Activated CD4-positive, alpha-beta T cell treated with anti-CD3 and anti-CD28 coated beads for 4 hours (primary cell): ENCODE measurements around the gene ZBTB38.

Experiments
- DNase-seq, 2 donors: peaks; one replicate each; pipeline ENCODE4 v3.0.0-alpha.2; 2020

ZBTB38 gene

DNA sequence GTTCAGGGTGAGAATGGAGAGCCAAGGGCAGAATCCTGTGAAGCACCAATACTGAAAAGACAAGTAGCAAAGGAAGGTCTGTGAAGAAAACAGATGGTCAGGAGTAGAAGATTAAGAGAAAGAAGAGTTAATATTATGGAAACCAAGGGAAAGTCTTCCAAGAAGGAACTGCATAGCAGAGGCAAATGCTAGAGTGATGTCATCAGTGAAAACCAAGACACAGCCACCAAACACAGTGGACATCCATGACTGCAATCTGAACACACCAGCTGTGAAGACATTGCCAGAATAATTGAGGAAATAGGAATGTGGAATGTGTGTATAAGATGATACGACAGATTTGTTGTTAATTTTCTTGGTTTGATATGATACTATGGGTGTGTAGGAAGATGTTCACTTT, 26.8 kb upstream of the ZBTB38 start:
- DNase-seq = no peak

DNA sequence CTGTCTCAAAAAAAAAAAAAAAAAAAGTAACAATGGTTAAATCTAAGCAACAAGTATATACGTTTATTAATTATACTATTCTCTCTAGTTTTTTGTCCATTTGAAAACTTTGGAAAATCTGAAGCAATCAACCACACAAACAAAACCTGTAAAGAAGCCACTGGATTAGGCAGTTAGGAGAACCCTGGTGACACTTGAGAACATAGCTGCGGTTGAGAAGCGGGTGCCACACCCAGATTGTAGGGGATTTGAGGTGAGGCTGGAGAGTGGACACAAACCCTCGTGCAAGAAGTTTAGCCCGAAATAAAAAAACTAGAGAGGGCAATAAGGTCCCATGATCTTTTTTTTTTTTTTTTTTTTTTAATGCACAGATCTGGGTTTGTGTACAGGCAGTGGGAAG, 25.9 kb upstream of the ZBTB38 start:
- DNase-seq = no peak

DNA sequence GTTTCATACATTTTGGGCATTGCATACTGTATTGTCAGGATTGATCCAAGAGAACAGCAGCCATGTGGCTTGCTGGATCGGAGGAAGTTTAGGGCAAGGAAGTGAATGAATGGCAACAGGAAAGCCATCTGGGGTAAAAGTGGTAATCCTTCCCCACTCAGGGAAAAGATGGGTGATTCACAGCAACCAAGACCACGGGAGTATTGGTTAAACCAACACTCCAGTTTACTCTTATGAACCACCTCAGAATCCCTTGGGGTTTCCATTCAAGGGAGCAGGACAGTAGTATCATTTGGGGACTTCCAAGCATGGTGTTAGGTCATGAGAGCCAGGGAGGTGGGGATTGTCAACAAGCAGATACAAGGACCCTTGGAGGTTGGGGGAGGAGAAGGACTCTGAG, 25.2 kb upstream of the ZBTB38 start:
- no peak for DNase-seq

DNA sequence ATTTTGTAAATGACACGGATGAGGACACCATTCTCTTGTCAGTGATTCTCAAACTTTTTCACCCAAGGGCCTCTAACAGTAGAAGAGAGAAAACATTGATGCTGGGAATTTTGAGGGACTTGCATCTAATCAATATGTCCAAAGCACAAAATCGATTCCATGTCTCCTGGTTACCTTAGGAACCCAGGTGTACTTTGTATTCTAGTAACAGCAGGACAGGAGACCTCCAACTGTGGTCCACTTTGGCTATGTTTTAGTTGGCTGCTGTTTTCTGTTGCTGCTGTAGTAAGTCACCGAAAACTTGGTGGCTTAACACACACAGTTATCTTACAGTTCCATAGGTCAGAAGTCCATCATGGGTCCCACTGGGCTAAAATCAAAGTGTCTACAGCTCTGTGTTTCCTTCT, 24.4 kb upstream of the ZBTB38 start:
- no peak for DNase-seq

DNA sequence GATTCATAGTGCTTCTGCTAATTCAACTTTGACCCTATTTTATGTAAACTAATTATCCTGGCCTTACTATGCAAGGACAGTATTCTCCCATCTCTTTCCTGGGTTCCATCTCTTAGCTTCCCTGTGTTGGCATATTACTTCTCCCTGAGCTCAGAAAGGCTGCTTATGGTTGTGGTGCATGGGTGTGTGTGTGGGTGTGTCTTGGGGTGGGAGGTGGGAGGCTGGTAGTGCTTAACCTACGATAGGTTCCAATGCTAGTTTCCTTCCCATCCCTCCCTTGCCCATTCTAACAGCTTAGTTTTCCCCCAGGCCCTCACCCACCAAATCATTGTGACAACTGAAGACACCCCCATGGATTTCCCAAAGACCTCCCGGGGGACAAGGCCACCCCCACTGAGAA, 22.8 kb upstream of the ZBTB38 start:
- DNase-seq = no peak

DNA sequence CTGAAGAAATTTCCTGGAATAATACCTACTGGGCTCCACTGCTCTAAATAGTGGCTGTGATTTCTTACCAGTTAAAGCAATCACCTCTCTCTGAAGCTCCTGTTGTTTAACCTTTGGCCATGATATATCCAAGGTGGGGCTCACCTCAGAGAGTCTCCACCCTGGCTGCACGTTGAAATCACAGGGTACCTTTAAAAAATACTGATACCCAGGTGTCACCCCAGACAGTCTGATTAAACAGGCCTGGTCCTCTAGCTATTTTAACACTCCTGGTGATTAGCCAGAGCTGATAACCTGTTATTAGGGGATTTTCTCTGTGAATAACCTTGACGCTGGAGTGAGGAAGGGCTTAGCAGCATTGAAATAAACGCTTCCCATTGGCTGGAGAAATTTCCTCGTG, 22.3 kb upstream of the ZBTB38 start:
- no peak for DNase-seq

DNA sequence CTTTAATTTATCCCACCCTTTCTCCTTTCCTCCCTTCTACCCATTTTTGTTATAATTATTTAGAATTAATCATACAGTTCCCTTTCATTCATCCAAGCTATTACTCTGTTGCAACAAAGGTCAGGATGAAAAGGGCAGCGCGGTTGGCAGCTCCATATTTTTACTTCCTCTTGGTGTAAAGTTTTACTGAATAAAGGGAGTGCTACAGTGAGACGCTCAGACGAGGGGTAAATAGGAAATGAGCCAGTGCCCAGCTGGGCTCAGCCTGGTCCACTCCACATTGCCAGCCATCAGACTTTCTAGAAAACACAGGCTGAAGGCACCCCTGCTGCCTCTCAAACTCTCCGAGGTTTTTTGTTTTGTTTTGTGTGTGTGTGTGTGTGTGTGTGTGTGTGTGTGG, 21.9 kb upstream of the ZBTB38 start:
- DNase-seq = no peak

DNA sequence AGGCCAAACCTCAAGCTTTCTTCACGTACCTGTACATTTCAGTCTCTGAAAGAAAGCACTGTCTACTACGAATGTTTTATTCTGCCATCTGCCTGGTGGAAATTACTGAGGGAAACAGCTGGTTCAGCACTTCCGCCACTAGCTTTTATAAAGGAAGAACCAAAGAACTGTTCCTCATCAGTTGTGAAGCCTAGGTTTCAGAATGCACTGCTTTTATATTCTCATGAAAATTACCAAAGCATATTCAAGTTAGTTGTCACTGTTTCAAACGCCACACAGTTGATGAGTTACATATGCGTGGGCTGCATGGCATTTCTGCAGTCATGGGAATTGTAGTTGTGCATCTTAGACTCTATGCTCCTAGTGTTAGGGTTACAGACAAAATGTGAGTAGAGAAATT, 21.5 kb upstream of the ZBTB38 start:
- no peak for DNase-seq

DNA sequence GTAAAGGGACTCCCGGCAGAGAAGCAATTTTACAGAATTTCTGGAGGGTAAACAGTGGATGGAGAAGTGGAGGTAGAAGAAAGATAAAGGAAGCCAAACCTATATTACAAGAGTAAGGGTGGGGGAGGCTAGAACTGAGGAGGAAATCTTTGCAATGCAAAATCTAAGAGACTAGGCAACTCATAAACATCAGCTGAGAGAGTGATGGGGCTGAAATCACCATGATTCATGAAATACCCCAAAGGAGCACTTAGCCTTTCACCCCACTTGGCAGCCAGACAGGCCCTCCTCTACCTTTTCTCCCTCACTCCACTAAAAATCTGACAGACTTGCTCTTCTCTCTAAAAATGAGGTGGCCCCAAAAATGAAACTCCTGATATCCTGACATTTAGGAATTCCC, 19.5 kb upstream of the ZBTB38 start:
- no peak for DNase-seq

DNA sequence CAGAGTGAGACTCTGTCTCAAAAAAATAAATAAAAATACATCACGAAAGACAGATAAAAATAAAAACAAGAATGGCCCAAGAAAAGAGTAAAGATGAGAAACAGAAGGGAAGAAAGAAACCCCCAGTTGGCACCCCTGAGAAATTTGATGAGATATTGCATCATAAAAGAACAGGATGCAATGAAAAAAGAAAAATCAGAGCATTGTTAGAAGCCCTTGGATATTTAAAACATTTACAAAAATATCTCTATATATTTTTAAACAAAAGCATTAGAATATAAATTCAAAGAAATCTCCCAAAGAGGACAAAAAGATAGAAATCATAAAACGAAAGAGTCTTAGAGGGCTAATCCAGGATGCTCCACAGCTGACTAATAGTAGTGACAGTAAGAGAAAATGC, 18.6 kb upstream of the ZBTB38 start:
- no peak for DNase-seq

DNA sequence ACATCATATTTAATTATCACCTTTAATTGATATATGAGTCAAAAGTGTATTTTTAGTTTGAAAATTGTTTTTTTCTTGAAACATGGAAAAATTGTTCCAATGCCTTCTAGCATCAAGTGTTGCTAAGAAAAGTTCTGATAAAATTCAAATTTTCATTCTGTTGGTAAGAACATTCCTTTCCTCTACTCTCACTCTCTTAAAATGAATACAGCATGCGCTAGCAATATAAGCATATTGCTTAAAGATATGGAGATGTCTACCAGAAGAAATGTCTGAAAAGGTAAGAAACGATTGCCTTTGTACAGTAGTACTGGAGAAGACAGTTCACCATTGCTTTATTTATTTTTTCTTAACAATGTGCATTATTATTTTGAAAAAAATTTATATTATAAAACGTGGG, 17.6 kb upstream of the ZBTB38 start:
- no peak for DNase-seq

DNA sequence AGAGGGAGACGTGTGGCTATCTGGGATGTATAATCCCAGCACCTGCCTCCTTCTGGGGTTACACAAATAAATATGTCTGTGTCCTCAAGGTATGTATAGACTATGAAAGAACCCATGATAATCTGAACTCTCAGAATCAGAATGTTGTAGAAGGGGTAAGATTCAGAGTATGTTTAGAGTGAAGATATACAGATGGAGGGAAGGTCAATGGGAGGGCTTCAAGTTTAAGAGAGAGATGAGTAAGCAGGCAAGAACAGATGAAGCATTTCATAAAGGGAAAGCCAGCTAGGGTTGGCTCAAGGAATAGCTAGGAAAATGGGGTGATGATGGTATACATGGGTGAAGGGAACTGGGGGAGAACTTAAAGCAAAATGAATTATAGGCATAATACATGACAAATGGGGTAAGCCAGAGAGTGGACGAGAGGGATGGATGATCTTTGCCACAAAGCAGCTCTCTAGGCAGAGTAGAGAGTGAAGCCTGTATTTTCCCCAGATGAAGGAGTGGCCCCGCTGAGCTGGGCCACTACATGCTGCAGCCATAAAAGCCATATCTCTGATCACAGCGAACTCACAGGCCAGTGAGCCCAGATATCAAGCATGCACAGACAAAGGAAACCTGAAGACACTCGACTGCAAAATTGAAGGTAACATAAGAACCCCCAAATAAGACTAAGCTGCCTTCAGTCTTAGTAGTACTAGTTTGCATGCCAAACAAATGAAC, 15.9 kb upstream of the ZBTB38 start:
- no peak for DNase-seq

DNA sequence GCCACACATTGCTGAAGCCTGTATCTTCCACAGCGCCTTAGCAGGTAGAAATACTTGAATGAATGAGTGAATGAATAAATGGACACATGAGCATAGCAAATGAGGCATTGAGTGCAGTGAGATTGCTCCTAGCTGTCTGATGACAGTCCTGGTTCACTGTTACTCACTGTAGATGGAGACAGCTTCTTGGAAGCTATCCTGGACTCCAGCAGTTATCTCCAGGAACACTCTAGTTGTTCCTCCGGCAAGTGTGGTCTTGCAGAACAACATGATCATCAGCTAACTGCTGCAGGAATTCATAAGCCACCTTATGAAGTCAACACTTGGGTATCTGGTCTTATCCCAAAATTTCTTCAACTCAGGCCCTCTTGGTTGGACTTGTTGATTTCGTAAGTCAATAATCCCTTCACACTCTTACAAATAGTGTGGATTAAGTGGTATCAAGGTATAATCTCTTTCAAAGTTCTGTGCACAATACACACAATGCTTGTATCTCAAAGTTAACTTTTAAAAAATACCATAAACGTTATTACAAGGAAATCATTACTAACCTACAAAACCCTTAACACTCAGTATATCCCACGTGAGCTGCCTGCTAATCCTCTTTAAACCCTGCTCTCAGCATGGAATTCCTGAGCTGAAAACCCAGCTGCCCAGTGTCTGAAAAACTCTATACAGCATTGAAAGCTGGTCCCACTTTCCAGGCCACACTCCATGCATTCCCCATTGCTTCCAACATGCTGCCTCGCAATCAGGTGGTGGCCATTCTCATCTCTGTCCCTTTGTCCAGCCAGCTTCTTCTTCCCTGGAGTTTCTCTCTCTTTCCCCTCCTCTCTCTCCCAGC, 14.4 kb upstream of the ZBTB38 start:
- no peak for DNase-seq

DNA sequence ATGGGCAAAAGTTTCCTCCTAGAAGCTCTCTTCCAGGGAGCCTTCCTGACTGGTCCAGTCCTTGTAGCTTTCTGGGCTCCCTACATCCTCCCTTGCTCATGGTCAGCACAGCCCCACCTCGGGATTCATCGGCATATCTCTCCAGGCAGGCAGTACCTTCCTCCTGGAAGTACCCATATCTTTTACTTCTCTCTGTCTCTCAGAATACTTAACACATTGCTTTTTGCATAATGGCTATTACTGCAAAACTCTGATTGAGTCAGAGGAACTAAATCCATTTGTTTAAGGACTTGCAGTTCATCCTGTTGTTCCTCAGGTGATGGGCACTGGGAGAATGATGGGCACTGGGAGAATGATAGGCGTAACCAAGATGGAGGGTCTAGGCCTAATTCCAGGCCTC, 13.8 kb upstream of the ZBTB38 start:
- no peak for DNase-seq

DNA sequence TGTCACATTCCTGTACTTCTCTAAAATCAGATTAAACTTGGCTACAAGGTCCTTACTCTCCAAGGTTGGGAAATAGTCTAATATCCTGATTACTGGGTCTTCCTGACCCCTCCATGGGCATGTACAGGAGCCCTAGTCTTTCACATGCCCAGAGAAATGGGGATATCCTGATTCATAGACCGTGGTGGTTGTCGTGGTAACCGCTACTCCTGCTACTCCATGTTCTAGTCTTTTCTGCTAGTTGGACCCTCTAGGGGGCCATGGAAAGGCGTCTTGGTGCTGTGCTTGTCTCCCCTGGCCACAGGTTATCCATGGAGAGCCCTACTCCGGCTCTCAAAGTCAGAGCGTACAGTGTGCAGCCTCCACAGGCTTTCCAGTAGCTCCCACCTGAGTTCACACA, 13.1 kb upstream of the ZBTB38 start:
- no peak for DNase-seq

DNA sequence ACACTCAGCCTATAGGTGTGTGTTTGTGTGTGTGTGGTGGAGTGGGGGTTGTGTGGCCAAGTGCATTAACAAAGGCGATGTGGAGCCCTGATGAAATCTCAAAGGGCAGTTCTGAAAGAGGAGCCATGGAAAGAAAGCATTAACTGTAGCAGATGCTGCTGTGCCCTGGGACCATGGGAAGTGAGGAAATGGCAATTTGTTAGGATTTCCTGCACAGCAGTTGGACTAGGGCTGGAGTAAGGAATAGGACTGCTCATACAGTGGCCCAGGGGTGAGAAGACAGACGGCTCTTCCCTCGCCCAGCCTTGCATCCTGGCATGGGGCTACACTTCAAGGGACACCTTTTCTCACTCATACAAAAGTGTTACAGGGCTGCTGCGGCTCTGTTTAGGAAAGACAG, 12.3 kb upstream of the ZBTB38 start:
- no peak for DNase-seq

DNA sequence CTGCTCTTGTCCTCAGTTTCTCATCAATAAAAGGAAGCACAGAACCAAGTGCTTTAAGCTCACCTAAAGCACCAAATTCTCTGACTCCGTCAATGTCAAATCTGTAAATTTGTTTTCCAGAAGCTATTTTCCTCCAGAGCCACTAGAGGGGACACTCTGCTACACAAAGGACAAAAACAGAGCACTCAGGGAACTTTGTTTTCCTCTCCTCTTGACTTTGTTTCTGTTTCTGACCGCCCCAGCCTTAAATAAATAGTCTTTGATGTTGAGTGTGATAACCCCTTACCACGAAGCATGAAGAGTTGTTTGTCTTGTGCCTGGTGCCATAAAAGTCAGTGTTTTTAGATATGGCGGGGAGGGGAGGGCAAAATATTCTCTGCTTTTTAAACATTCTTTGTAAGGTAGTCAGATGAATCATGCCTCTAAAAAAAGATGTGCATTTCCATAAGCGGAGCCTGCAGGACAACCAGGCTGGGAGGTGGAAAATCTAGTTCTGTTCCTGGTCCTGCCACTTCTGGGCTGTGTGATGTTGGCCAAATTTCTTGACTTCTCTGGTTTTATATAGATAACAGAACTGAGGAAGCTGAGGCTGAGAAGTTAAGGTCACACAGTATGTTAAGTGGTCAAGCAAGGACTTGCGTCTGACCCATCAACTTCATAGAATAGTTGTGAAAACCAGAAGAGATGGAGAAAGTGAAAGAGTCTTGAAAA, 7.3 kb upstream of the ZBTB38 start:
- DNase-seq = peak in 1 of 2 donors; percentile 16

DNA sequence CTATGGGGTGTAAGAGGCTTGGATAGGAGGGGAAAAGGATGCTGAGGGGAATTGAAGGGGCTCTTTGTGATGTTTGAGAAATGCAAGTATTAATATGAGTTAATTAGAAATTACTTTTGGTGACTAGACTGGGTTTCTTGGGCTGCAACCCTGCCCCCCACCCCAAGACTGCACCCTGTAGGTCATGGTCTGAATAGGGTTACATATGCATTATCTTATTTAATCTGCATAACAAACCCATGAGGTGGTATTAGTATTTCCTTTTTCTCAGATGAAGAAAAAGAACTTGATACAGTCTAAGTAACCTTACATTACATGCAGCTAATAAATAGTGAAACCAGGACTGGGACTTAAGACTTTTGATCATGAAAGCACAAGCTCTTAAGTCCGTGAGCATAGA, 5.6 kb upstream of the ZBTB38 start:
- no peak for DNase-seq

DNA sequence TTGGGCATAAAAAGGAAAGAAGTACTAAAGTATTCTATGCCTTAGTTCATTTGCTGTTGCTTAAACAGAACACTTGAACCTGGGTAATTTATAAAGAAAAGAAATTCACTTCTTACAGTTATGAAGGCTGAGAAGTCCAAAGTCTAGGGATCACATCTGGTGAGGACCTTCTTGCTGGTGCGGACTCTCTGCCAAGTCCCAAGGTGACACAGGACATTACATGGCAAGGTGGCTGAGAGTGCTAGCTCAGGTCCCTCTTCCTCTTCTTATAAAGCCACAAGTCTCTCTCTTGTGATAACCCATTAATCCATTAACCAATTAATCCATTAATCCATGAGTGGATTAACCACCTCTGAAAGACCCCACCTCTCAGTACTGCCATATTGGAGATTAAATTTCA, 3.1 kb upstream of the ZBTB38 start:
- no peak for DNase-seq

DNA sequence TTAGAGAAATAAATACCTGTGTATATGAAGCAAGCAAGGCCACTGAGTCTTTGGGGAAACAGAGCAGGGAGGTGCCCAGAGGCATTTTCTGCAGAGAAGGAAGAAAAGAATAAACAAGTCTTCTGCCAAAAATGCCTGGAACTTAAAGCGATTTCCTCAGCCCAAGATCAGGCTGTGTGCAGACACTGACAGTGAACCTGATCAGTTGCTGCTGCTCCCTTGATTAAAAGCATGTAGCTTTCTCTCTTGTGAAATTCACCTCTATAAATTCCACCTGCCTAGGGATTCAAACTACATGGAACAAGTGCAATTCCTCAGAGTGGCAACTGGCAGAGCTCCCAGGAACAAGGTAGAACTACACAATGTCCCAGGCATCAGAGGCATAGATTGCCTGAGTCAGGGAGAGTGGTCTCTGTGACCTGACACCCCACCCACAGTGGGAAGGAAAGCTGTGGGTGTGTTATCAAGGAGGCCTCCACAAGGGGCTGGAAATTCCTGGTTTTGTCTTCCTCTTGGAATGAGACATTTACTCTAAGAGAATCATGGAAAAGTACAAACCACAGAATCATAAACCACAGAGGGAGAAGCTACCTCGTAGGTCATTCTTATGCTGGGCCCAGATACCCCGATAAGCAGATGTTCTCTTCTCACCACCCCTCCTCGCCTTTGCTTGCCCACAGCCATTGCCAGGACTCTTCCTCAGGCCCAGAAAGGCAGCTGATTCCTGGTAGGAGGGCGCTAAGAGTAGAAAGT, 1.8 kb upstream of the ZBTB38 start:
- no peak for DNase-seq

DNA sequence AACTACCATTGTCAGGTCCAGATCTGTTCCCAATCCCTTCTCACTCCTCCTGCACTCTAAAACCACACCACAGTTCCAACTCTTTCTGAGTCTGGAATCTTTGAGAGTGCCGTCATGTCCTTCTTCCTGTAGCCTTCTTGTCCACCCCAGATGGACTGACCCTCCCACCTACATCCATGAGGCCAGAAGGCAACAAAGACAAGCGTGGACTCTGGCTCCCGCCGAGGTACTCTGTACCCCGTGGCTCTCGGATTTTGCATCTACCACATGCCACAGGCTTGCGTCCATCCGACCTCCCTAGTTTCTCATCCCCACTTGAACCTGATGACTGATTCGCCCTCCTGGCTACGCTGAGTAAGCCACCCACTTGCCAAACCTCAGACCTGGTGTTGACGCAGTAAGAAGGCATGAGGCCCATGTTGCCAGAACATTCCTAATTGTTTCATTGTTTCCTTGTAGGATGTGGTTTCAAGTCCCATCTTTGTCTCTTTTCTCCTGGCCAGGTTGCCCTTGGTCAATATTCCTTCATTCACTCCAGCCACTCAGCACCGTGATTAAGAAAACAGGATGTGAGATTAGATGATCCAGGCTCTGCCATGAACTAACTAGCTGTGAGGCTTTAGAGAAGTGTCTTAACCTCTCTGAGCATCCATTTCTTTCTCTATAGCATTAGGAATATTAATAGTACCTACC, 1.1 kb upstream of the ZBTB38 start:
- no peak for DNase-seq

DNA sequence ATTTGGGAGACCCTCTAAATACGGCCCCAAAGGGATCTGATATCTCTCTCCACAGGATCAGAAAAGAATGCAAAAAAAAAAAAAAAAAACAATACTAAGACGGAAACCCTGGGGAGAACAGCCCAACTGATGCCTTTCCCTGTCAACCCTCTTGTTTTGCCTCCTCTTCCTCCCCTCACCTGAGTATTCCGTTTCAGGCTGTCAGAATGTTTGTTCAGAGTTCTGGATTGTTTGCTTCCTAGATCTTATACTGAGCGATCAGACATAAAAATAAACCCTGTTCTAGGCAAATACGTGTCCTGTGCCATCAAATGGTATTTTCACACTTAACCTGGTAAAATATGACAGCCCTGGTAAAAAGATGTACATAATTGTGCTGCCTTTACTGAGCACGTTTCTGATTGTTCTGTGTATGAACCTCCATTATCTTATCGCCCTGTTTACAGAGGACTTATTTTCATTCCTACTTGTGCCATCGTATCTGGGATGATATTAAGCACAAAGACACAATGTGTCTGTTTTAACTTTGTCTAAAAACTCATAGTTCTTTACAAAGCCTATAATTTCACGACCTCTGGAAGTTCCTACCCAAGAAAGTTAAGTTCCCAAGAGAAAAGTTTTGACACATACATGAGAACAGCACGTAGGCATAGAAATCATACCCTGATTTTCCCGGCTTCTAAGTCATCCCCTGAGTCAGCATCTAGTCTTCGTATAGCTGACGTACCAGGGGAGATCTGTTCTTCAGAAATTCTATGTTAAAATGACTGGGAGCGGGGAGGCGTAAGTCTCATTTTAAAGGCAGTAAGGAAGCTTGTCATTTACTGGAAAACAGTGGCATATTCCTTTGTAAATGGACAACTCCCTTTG, 856 bp downstream of the ZBTB38 start:
- DNase-seq = no peak
